ENCODE results near the gene MCF2L2. TPM values are rescaled to one million over a fixed set of nuclear protein-coding genes. Genes with fewer than 3 reads are reported as not detected.

MCF2L2 gene
- total and polyA plus RNA-seq, 9 donors: 0.12 to 2.2 (median 0.61) TPM

DNA sequence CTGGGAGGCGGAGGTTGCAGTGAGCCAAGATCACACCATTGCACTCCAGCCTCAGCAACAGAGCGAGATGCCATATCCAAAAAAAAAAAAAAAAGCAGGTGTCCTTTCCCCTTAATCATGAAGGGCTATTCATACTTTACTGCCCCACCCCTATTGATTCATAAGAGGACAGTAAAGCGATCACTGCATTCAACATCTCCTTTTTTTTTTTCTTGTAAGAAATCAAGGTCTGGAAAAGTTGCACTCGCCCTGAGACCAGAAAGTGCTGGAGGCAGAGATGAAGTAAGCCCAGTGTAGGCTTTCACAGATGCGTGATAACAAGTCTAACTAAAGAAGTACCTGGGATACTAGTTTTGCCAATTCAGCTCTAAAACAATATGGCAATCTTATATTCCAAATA, 151.2 kb downstream of the MCF2L2 start:
- no peak for DNase-seq
- intact Hi-C loops (cut with DNase I): no loop called here
- Histone ChIP-seq H3K36me3 (no peaks in the 10 kb centered on the region), H3K27me3 (no peaks in the 10 kb centered on the region), H3K9me3 (no peaks in the 10 kb centered on the region), H3K4me3 (no peak overlapping the region), H3K27ac (no peak overlapping the region), H3K4me1 (ENCODE audit: insufficient read depth) (no peaks in the 10 kb centered on the region)
- TF ChIP-seq, protein P1, sequence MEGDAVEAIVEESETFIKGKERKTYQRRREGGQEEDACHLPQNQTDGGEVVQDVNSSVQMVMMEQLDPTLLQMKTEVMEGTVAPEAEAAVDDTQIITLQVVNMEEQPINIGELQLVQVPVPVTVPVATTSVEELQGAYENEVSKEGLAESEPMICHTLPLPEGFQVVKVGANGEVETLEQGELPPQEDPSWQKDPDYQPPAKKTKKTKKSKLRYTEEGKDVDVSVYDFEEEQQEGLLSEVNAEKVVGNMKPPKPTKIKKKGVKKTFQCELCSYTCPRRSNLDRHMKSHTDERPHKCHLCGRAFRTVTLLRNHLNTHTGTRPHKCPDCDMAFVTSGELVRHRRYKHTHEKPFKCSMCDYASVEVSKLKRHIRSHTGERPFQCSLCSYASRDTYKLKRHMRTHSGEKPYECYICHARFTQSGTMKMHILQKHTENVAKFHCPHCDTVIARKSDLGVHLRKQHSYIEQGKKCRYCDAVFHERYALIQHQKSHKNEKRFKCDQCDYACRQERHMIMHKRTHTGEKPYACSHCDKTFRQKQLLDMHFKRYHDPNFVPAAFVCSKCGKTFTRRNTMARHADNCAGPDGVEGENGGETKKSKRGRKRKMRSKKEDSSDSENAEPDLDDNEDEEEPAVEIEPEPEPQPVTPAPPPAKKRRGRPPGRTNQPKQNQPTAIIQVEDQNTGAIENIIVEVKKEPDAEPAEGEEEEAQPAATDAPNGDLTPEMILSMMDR (IDR thresholded peaks at IDR 0.05): no peak
- TF ChIP-seq EP300 (IDR thresholded peaks at IDR 0.05) (no peak), POLR2A (IDR thresholded peaks at IDR 0.05) (no peak)
- 95 to 99% (median 97%) methylated on average over 5 of the region's 5 CpGs for WGBS, 3 donors

DNA sequence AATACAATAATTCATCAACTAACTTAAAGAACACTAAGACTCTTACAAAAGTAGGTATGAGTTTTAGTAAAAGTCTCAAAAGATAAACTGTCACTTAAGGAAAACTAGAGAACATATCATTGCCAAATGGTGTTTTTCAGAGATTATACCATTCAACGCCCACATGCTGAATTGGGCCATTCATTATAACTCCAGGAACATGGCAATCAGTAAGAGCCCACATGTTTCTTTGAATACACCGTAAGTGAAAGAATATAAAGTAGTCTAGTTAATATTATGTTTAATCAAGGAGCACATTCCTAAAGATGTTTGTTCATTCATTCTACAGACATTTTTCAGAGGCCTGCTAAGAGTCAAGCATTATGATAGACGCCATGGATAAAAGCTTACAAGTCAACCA, 152.5 kb downstream of the MCF2L2 start:
- H3K4me3 ChIP-seq: no peak overlapping the region
- no peaks in the 10 kb centered on the region for H3K36me3 ChIP-seq
- no peaks in the 10 kb centered on the region for H3K27me3 ChIP-seq
- intact Hi-C loops (cut with DNase I): no loop called here
- no peak overlapping the region for H3K27ac ChIP-seq
- WGBS, 3 donors: 68 to 81% (median 80%) methylated on average over 3 of the region's 3 CpGs
- no peaks in the 10 kb centered on the region for H3K4me1 ChIP-seq (ENCODE audit: insufficient read depth)
- no peaks in the 10 kb centered on the region for H3K9me3 ChIP-seq
- no peak for DNase-seq
- TF ChIP-seq EP300 (IDR thresholded peaks at IDR 0.05): no peak
- TF ChIP-seq POLR2A (IDR thresholded peaks at IDR 0.05): no peak
- TF ChIP-seq, protein P1 (IDR thresholded peaks at IDR 0.05): no peak

DNA sequence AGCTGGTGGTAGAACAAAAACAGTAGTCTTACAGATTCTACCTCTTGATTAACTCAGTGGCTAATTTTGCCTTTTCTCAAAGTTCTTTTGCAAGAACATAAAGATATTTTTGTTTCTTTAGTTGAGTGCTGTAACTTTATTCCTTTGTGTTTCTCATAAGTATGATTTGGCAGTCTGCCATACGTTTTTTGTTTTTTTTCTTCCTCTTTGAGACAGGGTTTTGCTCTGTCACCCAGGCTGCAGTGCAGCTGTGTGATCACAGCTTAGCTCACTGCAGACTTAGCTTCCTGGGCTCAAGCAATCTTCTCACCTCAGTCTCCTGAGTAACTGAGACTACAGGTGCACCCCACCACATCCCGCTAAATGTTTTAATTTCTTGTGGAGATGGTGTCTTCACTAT, 153.0 kb downstream of the MCF2L2 start:
- H3K4me1 ChIP-seq (ENCODE audit: insufficient read depth): no peaks in the 10 kb centered on the region
- H3K4me3 ChIP-seq: no peak overlapping the region
- no peaks in the 10 kb centered on the region for H3K36me3 ChIP-seq
- no peak overlapping the region for H3K27ac ChIP-seq
- no peak for TF ChIP-seq EP300 (IDR thresholded peaks at IDR 0.05)
- TF ChIP-seq, protein P1 (IDR thresholded peaks at IDR 0.05): no peak
- no peak for TF ChIP-seq POLR2A (IDR thresholded peaks at IDR 0.05)
- intact Hi-C loops (cut with DNase I): no loop called here
- DNase-seq: no peak
- 35 to 47% (median 47%) methylated on average over 2 of the region's 2 CpGs for WGBS, 3 donors
- no peaks in the 10 kb centered on the region for H3K9me3 ChIP-seq
- no peaks in the 10 kb centered on the region for H3K27me3 ChIP-seq

DNA sequence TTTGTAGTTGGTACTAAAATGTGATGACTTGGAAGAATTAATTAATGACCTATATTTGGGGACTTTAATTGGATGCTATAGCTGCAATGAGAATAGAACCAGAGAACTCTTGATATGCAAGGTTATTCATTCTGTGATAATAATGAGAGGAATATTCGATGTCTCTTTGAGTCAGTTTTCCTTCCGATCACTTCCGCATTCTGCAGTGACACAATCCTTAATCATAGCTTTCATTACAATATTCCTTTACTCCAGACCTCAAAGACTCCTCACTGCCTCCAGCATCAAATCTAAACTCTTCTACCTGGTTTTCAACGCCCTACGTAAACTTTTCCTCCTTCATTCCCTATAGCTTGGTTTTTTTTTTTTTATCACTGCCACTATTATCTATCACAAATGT, 153.8 kb downstream of the MCF2L2 start:
- no peaks in the 10 kb centered on the region for H3K36me3 ChIP-seq
- no peaks in the 10 kb centered on the region for H3K27me3 ChIP-seq
- intact Hi-C loops (cut with DNase I): no loop called here
- H3K4me3 ChIP-seq: no peak overlapping the region
- no peaks in the 10 kb centered on the region for H3K9me3 ChIP-seq
- no peak for DNase-seq
- no peaks in the 10 kb centered on the region for H3K4me1 ChIP-seq (ENCODE audit: insufficient read depth)
- no peak overlapping the region for H3K27ac ChIP-seq
- TF ChIP-seq, protein P1 (IDR thresholded peaks at IDR 0.05): no peak
- TF ChIP-seq POLR2A (IDR thresholded peaks at IDR 0.05): no peak
- no peak for TF ChIP-seq EP300 (IDR thresholded peaks at IDR 0.05)
- WGBS, 3 donors: 90 to 95% (median 94%) methylated on average over 5 of the region's 5 CpGs

DNA sequence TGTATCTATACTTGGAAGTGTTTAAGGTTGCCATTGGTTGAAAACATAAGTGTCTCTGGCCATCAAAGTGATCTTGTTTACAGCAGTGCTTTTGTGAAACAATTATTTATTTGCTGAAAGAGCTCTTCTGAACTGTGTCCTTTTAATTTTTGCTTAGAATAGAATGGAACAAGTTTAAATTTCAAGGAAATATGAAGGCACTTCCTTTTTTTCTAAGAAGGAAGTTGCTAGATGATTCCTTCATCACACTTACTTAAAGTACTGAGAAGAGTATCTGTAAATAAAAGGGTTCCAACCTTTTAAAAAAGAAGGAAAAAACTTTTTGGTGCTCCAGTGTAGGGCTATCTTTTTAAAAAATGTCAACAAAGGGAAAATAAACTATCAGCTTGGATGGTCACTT, 155.6 kb downstream of the MCF2L2 start:
- no peaks in the 10 kb centered on the region for H3K27me3 ChIP-seq
- no peaks in the 10 kb centered on the region for H3K4me1 ChIP-seq (ENCODE audit: insufficient read depth)
- H3K27ac ChIP-seq: no peak overlapping the region
- intact Hi-C loops (cut with DNase I): no loop called here
- H3K4me3 ChIP-seq: no peak overlapping the region
- no peaks in the 10 kb centered on the region for H3K9me3 ChIP-seq
- DNase-seq: no peak
- H3K36me3 ChIP-seq: no peaks in the 10 kb centered on the region
- TF ChIP-seq EP300 (IDR thresholded peaks at IDR 0.05) (no peak), POLR2A (IDR thresholded peaks at IDR 0.05) (no peak)
- TF ChIP-seq, protein P1 (IDR thresholded peaks at IDR 0.05): no peak
